ENCODE measurements around the gene NUCKS1.

Gene NUCKS1

GRCh38 chr1:205701891-205702290, 48.1 kb downstream of the NUCKS1 start:
- H3K4me3 ChIP-seq (ENCODE audit: low read depth, low read length): no peak overlapping the region
- TF ChIP-seq CTCF (IDR thresholded peaks at IDR 0.05; ENCODE audit: borderline replicate concordance, insufficient read depth, low read depth, low read length): no peak

- no peak for TF ChIP-seq CTCF (IDR thresholded peaks at IDR 0.05; ENCODE audit: borderline replicate concordance, insufficient read depth, low read depth, low read length)
- no peak overlapping the region for H3K4me3 ChIP-seq (ENCODE audit: low read depth, low read length)
Observed at GRCh38 chr1:205701420-205701819, 48.6 kb downstream of the NUCKS1 start.

GRCh38 chr1:205700865-205701401, 49.0 kb downstream of the NUCKS1 start:
- H3K4me3 ChIP-seq (ENCODE audit: low read depth, low read length): no peak overlapping the region
- no peak for TF ChIP-seq CTCF (IDR thresholded peaks at IDR 0.05; ENCODE audit: borderline replicate concordance, insufficient read depth, low read depth, low read length)

GRCh38 chr1:205699416-205699815, 50.6 kb downstream of the NUCKS1 start:
- H3K4me3 ChIP-seq (ENCODE audit: low read depth, low read length): no peak overlapping the region
- TF ChIP-seq CTCF (IDR thresholded peaks at IDR 0.05; ENCODE audit: borderline replicate concordance, insufficient read depth, low read depth, low read length): no peak

- no peak overlapping the region for H3K4me3 ChIP-seq (ENCODE audit: low read depth, low read length)
- no peak for TF ChIP-seq CTCF (IDR thresholded peaks at IDR 0.05; ENCODE audit: borderline replicate concordance, insufficient read depth, low read depth, low read length)
Observed at GRCh38 chr1:205698921-205699320, 51.1 kb downstream of the NUCKS1 start.

GRCh38 chr1:205693421-205693991, 56.5 kb downstream of the NUCKS1 start:
- H3K4me3 ChIP-seq (ENCODE audit: low read depth, low read length): no peak overlapping the region

More at GRCh38 chr1:205693421-205693991, 56.5 kb downstream of the NUCKS1 start:
- TF ChIP-seq CTCF (IDR thresholded peaks at IDR 0.05; ENCODE audit: borderline replicate concordance, insufficient read depth, low read depth, low read length): no peak
